NT2/D1 (cell line): ENCODE measurements around the gene SP5.

ENCODE experiments used
- YY1 ChIP-seq: IDR thresholded peaks from 2 replicates; pipeline ENCODE4 v1.6.1; 2011; ENCODE audit not compliant: insufficient read length, insufficient read depth
- ZNF274 ChIP-seq: IDR thresholded peaks from 2 replicates; pipeline ENCODE4 v1.6.1; 2011; ENCODE audit warnings: mild to moderate bottlenecking, low read depth, low read length

DNA sequence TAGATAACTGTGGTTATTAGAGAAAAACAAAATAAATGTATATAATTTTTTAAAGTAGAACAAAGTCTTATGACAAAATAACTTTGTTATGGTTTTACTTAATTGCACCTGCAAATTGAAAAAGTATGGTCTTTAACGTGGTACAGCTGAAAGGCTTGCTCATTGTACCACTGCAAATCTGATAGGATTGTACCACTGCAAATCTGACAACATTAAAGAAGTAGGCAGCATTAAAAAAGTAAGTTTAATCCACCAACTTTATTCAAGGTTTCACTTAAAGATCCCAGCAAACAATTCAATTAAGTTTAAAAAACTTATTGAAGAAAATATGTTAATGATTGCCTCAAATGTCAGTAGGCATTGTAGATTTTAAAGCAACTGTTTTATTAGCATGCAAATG, 4.7 kb downstream of the SP5 start:
- TF ChIP-seq ZNF274 (no peak), YY1 (no peak)
